Activated T-cell treated with anti-CD3 and anti-CD28 coated beads, Interleukin-2, amount 50 U/mL, for 72 hours (primary cell): ENCODE data around the gene HEMGN. TPM values are rescaled to one million over a fixed set of nuclear protein-coding genes. Genes with fewer than 3 reads are reported as not detected.
"Not testable (repeated sequence)": the region's sequence is repeated elsewhere in the genome, so short reads cannot be mapped to it uniquely, and the experiment has no call there.

Experiments
- ATAC-seq, 2 donors: fragments of 150-1000 bp; cut with Tn5 transposase; replicated peaks in 1 of 2; 2 replicates each; pipeline ENCODE4 v1.10.0; 2021; ENCODE audit warnings: moderate library complexity in 2 of 2, mild to moderate bottlenecking in 1 of 2
- DNase-seq, 2 donors: peaks; one replicate each; pipeline ENCODE4 v3.0.0; 2021 to 2022; ENCODE audit warnings: mixed read lengths in 1 of 2
- H3K27ac Mint-ChIP-seq: one replicate; pipeline ENCODE4 v1.8.0; 2022; ENCODE audit warnings: mild to moderate bottlenecking, moderate library complexity, mixed read lengths
- H3K27me3 Mint-ChIP-seq: one replicate; pipeline ENCODE4 v1.8.0; 2022; ENCODE audit warnings: low read depth, mixed read lengths
- H3K36me3 Mint-ChIP-seq, 2 donors: one replicate each; pipeline ENCODE4 v1.8.0; 2022; ENCODE audit warnings: mixed read lengths in 2 of 2, mild to moderate bottlenecking in 1 of 2; ENCODE audit not compliant: insufficient read depth in 2 of 2
- H3K4me1 Mint-ChIP-seq: one replicate; pipeline ENCODE4 v1.8.0; 2022; ENCODE audit warnings: low read depth, mixed read lengths
- H3K4me3 Mint-ChIP-seq, 2 donors: one replicate each; pipeline ENCODE4 v1.8.0; 2022; ENCODE audit warnings: mild to moderate bottlenecking in 2 of 2, mixed read lengths in 2 of 2, moderate library complexity in 2 of 2
- H3K9me3 Mint-ChIP-seq, 2 donors: one replicate each; pipeline ENCODE4 v1.8.0; 2022; ENCODE audit warnings: mixed read lengths in 2 of 2
- total RNA-seq, 2 donors: library from RNA; stranded (reverse); gene quantifications; one replicate each; pipeline ENCODE4 v1.2.3, GENCODE V29; 2022

HEMGN gene
- total RNA-seq, 2 donors from 2014 or later = 1.1 to 1.5 TPM

- no peak for DNase-seq
Observed at GRCh38 chr9:97958812-97959511, 21.0 kb upstream of the HEMGN start.

GRCh38 chr9:97956331-97956730 is 18.4 kb upstream of the HEMGN start:
- Mint-ChIP-seq H3K27ac (no peak overlapping the region), H3K9me3 (no peaks in the 10 kb centered on the region)
- ATAC-seq = no peak

More at GRCh38 chr9:97958812-97959511, 21.0 kb upstream of the HEMGN start:
- no peaks in the 10 kb centered on the region for H3K9me3 Mint-ChIP-seq
- H3K27ac Mint-ChIP-seq = peak overlapping the region; percentile 18
- H3K36me3 Mint-ChIP-seq = no peaks in the 10 kb centered on the region
- H3K27me3 Mint-ChIP-seq = peaks cover 6% of the 10 kb centered on the region
- H3K4me1 Mint-ChIP-seq = peaks cover 17% of the 10 kb centered on the region
- no peak overlapping the region for H3K4me3 Mint-ChIP-seq
- ATAC-seq = peak; percentile 75 to 89

GRCh38 chr9:97954550-97954989 is 16.6 kb upstream of the HEMGN start:
- H3K36me3 Mint-ChIP-seq = no peaks in the 10 kb centered on the region
- peaks cover 7% of the 10 kb centered on the region for H3K27me3 Mint-ChIP-seq
- H3K4me1 Mint-ChIP-seq = peaks cover 12% of the 10 kb centered on the region
- peak; percentile 81 to 95 for ATAC-seq
- H3K4me3 Mint-ChIP-seq = no peak overlapping the region
- no peak overlapping the region for H3K27ac Mint-ChIP-seq
- no peaks in the 10 kb centered on the region for H3K9me3 Mint-ChIP-seq
- peak; percentile 48 to 61 for DNase-seq

More at GRCh38 chr9:97956331-97956730, 18.4 kb upstream of the HEMGN start:
- no peaks in the 10 kb centered on the region for H3K36me3 Mint-ChIP-seq
- no peak overlapping the region for H3K4me3 Mint-ChIP-seq
- DNase-seq = no peak
- H3K4me1 Mint-ChIP-seq = peaks cover 12% of the 10 kb centered on the region
- H3K27me3 Mint-ChIP-seq = no peaks in the 10 kb centered on the region

GRCh38 chr9:97950873-97951272 is 12.9 kb upstream of the HEMGN start:
- H3K9me3 Mint-ChIP-seq, H3K4me3 Mint-ChIP-seq, H3K36me3 Mint-ChIP-seq, DNase-seq, H3K27me3 Mint-ChIP-seq, H3K4me1 Mint-ChIP-seq, H3K27ac Mint-ChIP-seq: not testable (repeated sequence)
- ATAC-seq = peak in 1 of 2 donors; percentile 36

GRCh38 chr9:97947094-97947493 is 9.1 kb upstream of the HEMGN start:
- not testable (repeated sequence) for H3K36me3 Mint-ChIP-seq, H3K9me3 Mint-ChIP-seq, H3K27me3 Mint-ChIP-seq, DNase-seq, H3K4me1 Mint-ChIP-seq, H3K4me3 Mint-ChIP-seq, H3K27ac Mint-ChIP-seq, ATAC-seq

GRCh38 chr9:97945470-97945869 is 7.5 kb upstream of the HEMGN start:
- H3K36me3 Mint-ChIP-seq, H3K4me1 Mint-ChIP-seq, H3K4me3 Mint-ChIP-seq, H3K27me3 Mint-ChIP-seq, H3K9me3 Mint-ChIP-seq, H3K27ac Mint-ChIP-seq, ATAC-seq, DNase-seq: not testable (repeated sequence)

- no peak for ATAC-seq
- DNase-seq = no peak
- H3K4me1 Mint-ChIP-seq = no peaks in the 10 kb centered on the region
- H3K27ac Mint-ChIP-seq = no peak overlapping the region
- H3K4me3 Mint-ChIP-seq = no peak overlapping the region
- no peaks in the 10 kb centered on the region for H3K36me3 Mint-ChIP-seq
- H3K27me3 Mint-ChIP-seq = no peaks in the 10 kb centered on the region
- no peaks in the 10 kb centered on the region for H3K9me3 Mint-ChIP-seq
Observed at GRCh38 chr9:97944612-97945011, 6.6 kb upstream of the HEMGN start.

- Mint-ChIP-seq H3K4me1 (peaks cover 3% of the 10 kb centered on the region), H3K9me3 (no peaks in the 10 kb centered on the region), H3K4me3 (no peak overlapping the region), H3K36me3 (no peaks in the 10 kb centered on the region), H3K27ac (no peak overlapping the region), H3K27me3 (no peaks in the 10 kb centered on the region)
- DNase-seq (no peak), ATAC-seq (no peak)
Observed at GRCh38 chr9:97943308-97943855, 5.4 kb upstream of the HEMGN start.

GRCh38 chr9:97941323-97941722 is 3.4 kb upstream of the HEMGN start:
- H3K4me3 Mint-ChIP-seq = no peak overlapping the region
- H3K27me3 Mint-ChIP-seq = no peaks in the 10 kb centered on the region
- DNase-seq (no peak), ATAC-seq (no peak)
- no peaks in the 10 kb centered on the region for H3K9me3 Mint-ChIP-seq
- H3K27ac Mint-ChIP-seq = no peak overlapping the region
- H3K4me1 Mint-ChIP-seq = peaks cover 12% of the 10 kb centered on the region
- no peaks in the 10 kb centered on the region for H3K36me3 Mint-ChIP-seq

- Mint-ChIP-seq H3K27ac (no peak overlapping the region), H3K4me3 (no peak overlapping the region), H3K36me3 (no peaks in the 10 kb centered on the region), H3K9me3 (no peaks in the 10 kb centered on the region), H3K27me3 (no peaks in the 10 kb centered on the region), H3K4me1 (peaks cover 17% of the 10 kb centered on the region)
- ATAC-seq (no peak), DNase-seq (no peak)
Observed at GRCh38 chr9:97940741-97941140, 2.8 kb upstream of the HEMGN start.

- H3K4me1 Mint-ChIP-seq = peaks cover 23% of the 10 kb centered on the region
- H3K27me3 Mint-ChIP-seq = no peaks in the 10 kb centered on the region
- no peak for DNase-seq
- no peak for ATAC-seq
- H3K9me3 Mint-ChIP-seq = no peaks in the 10 kb centered on the region
- H3K27ac Mint-ChIP-seq = no peak overlapping the region
- no peaks in the 10 kb centered on the region for H3K36me3 Mint-ChIP-seq
- no peak overlapping the region for H3K4me3 Mint-ChIP-seq
Observed at GRCh38 chr9:97940233-97940632, 2.3 kb upstream of the HEMGN start.

GRCh38 chr9:97936998-97937397 is 974 bp downstream of the HEMGN start:
- Mint-ChIP-seq H3K4me3 (no peak overlapping the region), H3K27me3 (no peaks in the 10 kb centered on the region), H3K36me3 (no peaks in the 10 kb centered on the region), H3K27ac (no peak overlapping the region), H3K9me3 (no peaks in the 10 kb centered on the region), H3K4me1 (peaks cover 34% of the 10 kb centered on the region)
- no peak for DNase-seq
- ATAC-seq = no peak

- DNase-seq (no peak), ATAC-seq (no peak)
- H3K36me3 Mint-ChIP-seq = no peaks in the 10 kb centered on the region
- no peak overlapping the region for H3K4me3 Mint-ChIP-seq
- no peaks in the 10 kb centered on the region for H3K27me3 Mint-ChIP-seq
- no peaks in the 10 kb centered on the region for H3K9me3 Mint-ChIP-seq
- H3K4me1 Mint-ChIP-seq = peaks cover 48% of the 10 kb centered on the region
- no peak overlapping the region for H3K27ac Mint-ChIP-seq
Observed at GRCh38 chr9:97935276-97935675, 2.7 kb downstream of the HEMGN start.
